ENCODE measurements around the gene TNRC6B. TPM values are rescaled to one million over a fixed set of nuclear protein-coding genes. Genes with fewer than 3 reads are reported as not detected.

Gene TNRC6B
- total and polyA plus RNA-seq, 2 experiments from 2014 or later, result 46.9 to 87.8 TPM

DNA sequence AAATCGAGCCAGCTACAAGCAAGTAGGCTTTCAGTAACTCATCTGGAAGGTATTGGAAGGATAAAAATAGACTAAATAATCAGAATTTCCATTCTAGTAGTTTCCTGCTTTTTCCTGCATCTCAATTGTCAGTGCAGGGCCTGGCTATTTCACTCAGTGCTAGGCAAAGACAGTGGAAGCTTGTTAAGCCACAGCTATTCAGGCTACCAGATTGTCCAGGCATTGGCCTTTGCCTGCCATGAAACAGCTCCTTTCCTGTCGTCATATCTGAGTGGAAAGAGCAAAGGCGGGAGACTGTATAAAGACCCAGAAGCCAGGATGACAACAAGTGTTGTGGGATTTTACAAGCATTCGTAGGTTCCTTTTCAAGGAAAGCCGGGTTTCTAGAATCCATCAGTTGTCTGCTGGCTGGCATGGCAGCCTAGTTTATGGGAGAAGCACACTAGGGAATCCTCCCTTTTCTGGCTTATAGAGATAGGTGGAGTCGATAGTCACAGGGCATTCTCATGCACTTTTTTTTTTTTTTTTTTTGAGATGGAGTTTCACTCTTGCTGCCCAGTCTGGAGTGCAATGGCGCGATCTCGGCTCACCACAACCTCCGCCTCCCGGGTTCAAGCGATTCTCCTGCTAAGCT, 2.0 kb upstream of the TNRC6B start:
- H2AFZ ChIP-seq, result no peak overlapping the region
- H3K27ac Mint-ChIP-seq, result peak overlapping the region; percentile 98

More for the DNA sequence above, 2.0 kb upstream of the TNRC6B start:
- Histone ChIP-seq H3K36me3 (ENCODE audit: insufficient read depth) (no peaks in the 10 kb centered on the region), H3K4me1 (ENCODE audit: insufficient read depth) (peaks cover 22% of the 10 kb centered on the region), H3K9me2 (ENCODE audit: insufficient read depth) (no peaks in the 10 kb centered on the region), H3K27me3 (ENCODE audit: insufficient read depth) (no peaks in the 10 kb centered on the region), H3K27ac (ENCODE audit: low read depth) (peak overlapping the region; percentile 92; the same call in 1 of the 2 replicates), H3K4me3 (no peak overlapping the region), H3F3A (replicated peaks; ENCODE audit: low read depth) (no peaks in the 10 kb centered on the region; the same call in 1 of the 2 replicates), H4K20me1 (replicated peaks; ENCODE audit: insufficient read depth) (no peaks in the 10 kb centered on the region), H3K79me2 (replicated peaks; ENCODE audit: insufficient read depth) (peaks cover 29% of the 10 kb centered on the region), H3K4me2 (no peak overlapping the region)
- DNase-seq (ENCODE audit: low spot score) (no peak), ATAC-seq (no peak)
- Mint-ChIP-seq H3K4me1 (peaks cover 35% of the 10 kb centered on the region), H3K9me3 (no peaks in the 10 kb centered on the region; the same call in 2 of the 3 replicates), H3K27me3 (ENCODE audit: insufficient read depth, low read depth, poor library complexity) (peaks cover 2% of the 10 kb centered on the region), H3K36me3 (ENCODE audit: low read depth) (peaks cover 4% of the 10 kb centered on the region; the same call in 1 of the 3 replicates), H3K4me3 (peak overlapping the region; percentile 35; the same call in 1 of the 3 replicates)
- TF ChIP-seq, protein P1, sequence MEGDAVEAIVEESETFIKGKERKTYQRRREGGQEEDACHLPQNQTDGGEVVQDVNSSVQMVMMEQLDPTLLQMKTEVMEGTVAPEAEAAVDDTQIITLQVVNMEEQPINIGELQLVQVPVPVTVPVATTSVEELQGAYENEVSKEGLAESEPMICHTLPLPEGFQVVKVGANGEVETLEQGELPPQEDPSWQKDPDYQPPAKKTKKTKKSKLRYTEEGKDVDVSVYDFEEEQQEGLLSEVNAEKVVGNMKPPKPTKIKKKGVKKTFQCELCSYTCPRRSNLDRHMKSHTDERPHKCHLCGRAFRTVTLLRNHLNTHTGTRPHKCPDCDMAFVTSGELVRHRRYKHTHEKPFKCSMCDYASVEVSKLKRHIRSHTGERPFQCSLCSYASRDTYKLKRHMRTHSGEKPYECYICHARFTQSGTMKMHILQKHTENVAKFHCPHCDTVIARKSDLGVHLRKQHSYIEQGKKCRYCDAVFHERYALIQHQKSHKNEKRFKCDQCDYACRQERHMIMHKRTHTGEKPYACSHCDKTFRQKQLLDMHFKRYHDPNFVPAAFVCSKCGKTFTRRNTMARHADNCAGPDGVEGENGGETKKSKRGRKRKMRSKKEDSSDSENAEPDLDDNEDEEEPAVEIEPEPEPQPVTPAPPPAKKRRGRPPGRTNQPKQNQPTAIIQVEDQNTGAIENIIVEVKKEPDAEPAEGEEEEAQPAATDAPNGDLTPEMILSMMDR (conservative IDR thresholded peaks at IDR 0.05; ENCODE audit: low read depth in 2 of 2), result no peak
- TF ChIP-seq, protein P2, sequence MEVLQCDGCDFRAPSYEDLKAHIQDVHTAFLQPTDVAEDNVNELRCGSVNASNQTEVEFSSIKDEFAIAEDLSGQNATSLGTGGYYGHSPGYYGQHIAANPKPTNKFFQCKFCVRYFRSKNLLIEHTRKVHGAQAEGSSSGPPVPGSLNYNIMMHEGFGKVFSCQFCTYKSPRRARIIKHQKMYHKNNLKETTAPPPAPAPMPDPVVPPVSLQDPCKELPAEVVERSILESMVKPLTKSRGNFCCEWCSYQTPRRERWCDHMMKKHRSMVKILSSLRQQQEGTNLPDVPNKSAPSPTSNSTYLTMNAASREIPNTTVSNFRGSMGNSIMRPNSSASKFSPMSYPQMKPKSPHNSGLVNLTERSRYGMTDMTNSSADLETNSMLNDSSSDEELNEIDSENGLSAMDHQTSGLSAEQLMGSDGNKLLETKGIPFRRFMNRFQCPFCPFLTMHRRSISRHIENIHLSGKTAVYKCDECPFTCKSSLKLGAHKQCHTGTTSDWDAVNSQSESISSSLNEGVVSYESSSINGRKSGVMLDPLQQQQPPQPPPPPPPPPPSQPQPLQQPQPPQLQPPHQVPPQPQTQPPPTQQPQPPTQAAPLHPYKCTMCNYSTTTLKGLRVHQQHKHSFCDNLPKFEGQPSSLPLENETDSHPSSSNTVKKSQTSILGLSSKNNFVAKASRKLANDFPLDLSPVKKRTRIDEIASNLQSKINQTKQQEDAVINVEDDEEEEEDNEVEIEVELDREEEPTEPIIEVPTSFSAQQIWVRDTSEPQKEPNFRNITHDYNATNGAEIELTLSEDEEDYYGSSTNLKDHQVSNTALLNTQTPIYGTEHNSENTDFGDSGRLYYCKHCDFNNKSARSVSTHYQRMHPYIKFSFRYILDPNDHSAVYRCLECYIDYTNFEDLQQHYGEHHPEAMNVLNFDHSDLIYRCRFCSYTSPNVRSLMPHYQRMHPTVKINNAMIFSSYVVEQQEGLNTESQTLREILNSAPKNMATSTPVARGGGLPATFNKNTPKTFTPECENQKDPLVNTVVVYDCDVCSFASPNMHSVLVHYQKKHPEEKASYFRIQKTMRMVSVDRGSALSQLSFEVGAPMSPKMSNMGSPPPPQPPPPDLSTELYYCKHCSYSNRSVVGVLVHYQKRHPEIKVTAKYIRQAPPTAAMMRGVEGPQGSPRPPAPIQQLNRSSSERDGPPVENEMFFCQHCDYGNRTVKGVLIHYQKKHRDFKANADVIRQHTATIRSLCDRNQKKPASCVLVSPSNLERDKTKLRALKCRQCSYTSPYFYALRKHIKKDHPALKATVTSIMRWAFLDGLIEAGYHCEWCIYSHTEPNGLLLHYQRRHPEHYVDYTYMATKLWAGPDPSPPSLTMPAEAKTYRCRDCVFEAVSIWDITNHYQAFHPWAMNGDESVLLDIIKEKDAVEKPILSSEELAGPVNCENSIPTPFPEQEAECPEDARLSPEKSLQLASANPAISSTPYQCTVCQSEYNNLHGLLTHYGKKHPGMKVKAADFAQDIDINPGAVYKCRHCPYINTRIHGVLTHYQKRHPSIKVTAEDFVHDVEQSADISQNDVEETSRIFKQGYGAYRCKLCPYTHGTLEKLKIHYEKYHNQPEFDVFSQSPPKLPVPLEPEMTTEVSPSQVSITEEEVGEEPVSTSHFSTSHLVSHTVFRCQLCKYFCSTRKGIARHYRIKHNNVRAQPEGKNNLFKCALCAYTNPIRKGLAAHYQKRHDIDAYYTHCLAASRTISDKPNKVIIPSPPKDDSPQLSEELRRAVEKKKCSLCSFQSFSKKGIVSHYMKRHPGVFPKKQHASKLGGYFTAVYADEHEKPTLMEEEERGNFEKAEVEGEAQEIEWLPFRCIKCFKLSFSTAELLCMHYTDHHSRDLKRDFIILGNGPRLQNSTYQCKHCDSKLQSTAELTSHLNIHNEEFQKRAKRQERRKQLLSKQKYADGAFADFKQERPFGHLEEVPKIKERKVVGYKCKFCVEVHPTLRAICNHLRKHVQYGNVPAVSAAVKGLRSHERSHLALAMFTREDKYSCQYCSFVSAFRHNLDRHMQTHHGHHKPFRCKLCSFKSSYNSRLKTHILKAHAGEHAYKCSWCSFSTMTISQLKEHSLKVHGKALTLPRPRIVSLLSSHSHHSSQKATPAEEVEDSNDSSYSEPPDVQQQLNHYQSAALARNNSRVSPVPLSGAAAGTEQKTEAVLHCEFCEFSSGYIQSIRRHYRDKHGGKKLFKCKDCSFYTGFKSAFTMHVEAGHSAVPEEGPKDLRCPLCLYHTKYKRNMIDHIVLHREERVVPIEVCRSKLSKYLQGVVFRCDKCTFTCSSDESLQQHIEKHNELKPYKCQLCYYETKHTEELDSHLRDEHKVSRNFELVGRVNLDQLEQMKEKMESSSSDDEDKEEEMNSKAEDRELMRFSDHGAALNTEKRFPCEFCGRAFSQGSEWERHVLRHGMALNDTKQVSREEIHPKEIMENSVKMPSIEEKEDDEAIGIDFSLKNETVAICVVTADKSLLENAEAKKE (CRISPR knock-in tag; IDR thresholded peaks at IDR 0.05), result no peak
- TF ChIP-seq EZH2 (IDR thresholded peaks at IDR 0.05; ENCODE audit: low read depth, unreplicated experiment) (no peak), STAT1 (IDR thresholded peaks at IDR 0.05; ENCODE audit: unreplicated experiment) (no peak), ZNF331 (CRISPR knock-in tag; IDR thresholded peaks at IDR 0.05; ENCODE audit: low read depth) (no peak)

Data from GM23338 (cell line).